ENCODE measurements around the gene CERS6. TPM values are rescaled to one million over a fixed set of nuclear protein-coding genes. Genes with fewer than 3 reads are reported as not detected.

CERS6 gene
- total RNA-seq, 1 donor = 23.9 TPM

- no peak overlapping the region for H3K27ac ChIP-seq (ENCODE audit: low read depth, low read length)
- no peak for DNase-seq (ENCODE audit: insufficient read length, low spot score, missing footprints)
- no peak overlapping the region for H3K4me3 ChIP-seq (ENCODE audit: insufficient read depth, low read length)
- no peaks in the 10 kb centered on the region for H3K36me3 ChIP-seq (ENCODE audit: insufficient read depth, low read length)
- H2AFZ ChIP-seq (ENCODE audit: low read length) = no peak overlapping the region
- H3K9me3 ChIP-seq (ENCODE audit: low read depth, low read length) = no peaks in the 10 kb centered on the region
- H3K4me1 ChIP-seq (ENCODE audit: insufficient read depth, low read length) = no peaks in the 10 kb centered on the region
- H3K27me3 ChIP-seq (ENCODE audit: insufficient read depth, low read length) = no peaks in the 10 kb centered on the region
- H3K4me2 ChIP-seq (ENCODE audit: insufficient read depth, low read length) = no peak overlapping the region
- no peak for TF ChIP-seq CTCF (IDR thresholded peaks at IDR 0.05; ENCODE audit: extremely low read depth, low read depth, low read length)
- H3K79me2 ChIP-seq (ENCODE audit: insufficient read depth, low read length) = peaks cover 3% of the 10 kb centered on the region
- no peaks in the 10 kb centered on the region for H4K20me1 ChIP-seq (ENCODE audit: insufficient read depth, low read length)
These were observed 146.3 kb downstream of the CERS6 start for GRCh38 chr2:168602379-168602778.

- DNase-seq (ENCODE audit: insufficient read length, low spot score, missing footprints) = no peak
- no peak overlapping the region for H3K27ac ChIP-seq (ENCODE audit: low read depth, low read length)
- no peak overlapping the region for H3K4me3 ChIP-seq (ENCODE audit: insufficient read depth, low read length)
- H2AFZ ChIP-seq (ENCODE audit: low read length) = no peak overlapping the region
- H3K4me1 ChIP-seq (ENCODE audit: insufficient read depth, low read length) = peaks cover 3% of the 10 kb centered on the region
- H3K36me3 ChIP-seq (ENCODE audit: insufficient read depth, low read length) = no peaks in the 10 kb centered on the region
- no peaks in the 10 kb centered on the region for H3K27me3 ChIP-seq (ENCODE audit: insufficient read depth, low read length)
- H3K4me2 ChIP-seq (ENCODE audit: insufficient read depth, low read length) = no peak overlapping the region
- H4K20me1 ChIP-seq (ENCODE audit: insufficient read depth, low read length) = no peaks in the 10 kb centered on the region
- H3K9me3 ChIP-seq (ENCODE audit: low read depth, low read length) = no peaks in the 10 kb centered on the region
- TF ChIP-seq CTCF (IDR thresholded peaks at IDR 0.05; ENCODE audit: extremely low read depth, low read depth, low read length) = no peak
- peaks cover 3% of the 10 kb centered on the region for H3K79me2 ChIP-seq (ENCODE audit: insufficient read depth, low read length)
These were observed 146.9 kb downstream of the CERS6 start for GRCh38 chr2:168602846-168603401.

- no peak overlapping the region for H3K4me2 ChIP-seq (ENCODE audit: insufficient read depth, low read length)
- H3K9me3 ChIP-seq (ENCODE audit: low read depth, low read length) = no peaks in the 10 kb centered on the region
- peaks cover 3% of the 10 kb centered on the region for H3K79me2 ChIP-seq (ENCODE audit: insufficient read depth, low read length)
- no peaks in the 10 kb centered on the region for H3K36me3 ChIP-seq (ENCODE audit: insufficient read depth, low read length)
- H2AFZ ChIP-seq (ENCODE audit: low read length) = no peak overlapping the region
- TF ChIP-seq CTCF (IDR thresholded peaks at IDR 0.05; ENCODE audit: extremely low read depth, low read depth, low read length) = no peak
- H4K20me1 ChIP-seq (ENCODE audit: insufficient read depth, low read length) = no peaks in the 10 kb centered on the region
- H3K4me3 ChIP-seq (ENCODE audit: insufficient read depth, low read length) = no peak overlapping the region
- no peak overlapping the region for H3K27ac ChIP-seq (ENCODE audit: low read depth, low read length)
- peaks cover 8% of the 10 kb centered on the region for H3K4me1 ChIP-seq (ENCODE audit: insufficient read depth, low read length)
- DNase-seq (ENCODE audit: insufficient read length, low spot score, missing footprints) = no peak
- H3K27me3 ChIP-seq (ENCODE audit: insufficient read depth, low read length) = no peaks in the 10 kb centered on the region
These were observed 147.4 kb downstream of the CERS6 start for GRCh38 chr2:168603439-168603961.

- H3K4me3 ChIP-seq (ENCODE audit: insufficient read depth, low read length) = no peak overlapping the region
- no peaks in the 10 kb centered on the region for H3K9me3 ChIP-seq (ENCODE audit: low read depth, low read length)
- peaks cover 3% of the 10 kb centered on the region for H3K79me2 ChIP-seq (ENCODE audit: insufficient read depth, low read length)
- H3K27ac ChIP-seq (ENCODE audit: low read depth, low read length) = no peak overlapping the region
- H3K4me2 ChIP-seq (ENCODE audit: insufficient read depth, low read length) = no peak overlapping the region
- H3K36me3 ChIP-seq (ENCODE audit: insufficient read depth, low read length) = no peaks in the 10 kb centered on the region
- H2AFZ ChIP-seq (ENCODE audit: low read length) = no peak overlapping the region
- H3K27me3 ChIP-seq (ENCODE audit: insufficient read depth, low read length) = no peaks in the 10 kb centered on the region
- no peaks in the 10 kb centered on the region for H4K20me1 ChIP-seq (ENCODE audit: insufficient read depth, low read length)
- peaks cover 8% of the 10 kb centered on the region for H3K4me1 ChIP-seq (ENCODE audit: insufficient read depth, low read length)
- DNase-seq (ENCODE audit: insufficient read length, low spot score, missing footprints) = no peak
- TF ChIP-seq CTCF (IDR thresholded peaks at IDR 0.05; ENCODE audit: extremely low read depth, low read depth, low read length) = no peak
These were observed 148.2 kb downstream of the CERS6 start for GRCh38 chr2:168604252-168604651.

Measured in osteoblast (primary cell).